Ovary (tissue), 9 donors: ENCODE measurements around the gene CLDND2. TPM values are rescaled to one million over a fixed set of nuclear protein-coding genes. Genes with fewer than 3 reads are reported as not detected.

ENCODE experiments used
- DNase-seq, 5 donors: peaks; one replicate each; pipeline ENCODE4 v3.0.0-alpha.2; 2019 to 2020
- H3K27ac ChIP-seq, 2 donors: fragments of 200-600 bp; one replicate each; pipeline versions ENCODE4 v1.5.1 to v1.8.0; 2019 to 2022
- H3K27me3 ChIP-seq: fragments of 200-600 bp; one replicate; pipeline ENCODE4 v1.8.0; 2022
- H3K36me3 ChIP-seq: fragments of 200-600 bp; sonication (generic); one replicate; pipeline ENCODE4 v1.5.1; 2019
- H3K4me1 ChIP-seq: one replicate; pipeline ENCODE4 v1.8.1; 2013; ENCODE audit warnings: mild to moderate bottlenecking, moderate library complexity; ENCODE audit not compliant: insufficient read depth
- H3K4me3 ChIP-seq: fragments of 200-600 bp; sonication (generic); one replicate; pipeline ENCODE4 v1.5.1; 2017
- H3K9me3 ChIP-seq, 2 donors: fragments of 200-600 bp in 1 of 2; sonication (generic) in 1 of 2; one replicate each; pipeline versions ENCODE4 v1.5.1 to v1.8.1; 2013 to 2019; ENCODE audit warnings: mild to moderate bottlenecking in 1 of 2, moderate library complexity in 1 of 2
- EP300 ChIP-seq: sonication (generic); formaldehyde crosslinking; IDR thresholded peaks from one replicate; pipeline ENCODE4 v1.6.1; 2017; ENCODE audit warnings: antibody characterized with exemption
- POLR2A ChIP-seq: fragments of 450-650 bp; IDR thresholded peaks from one replicate; pipeline ENCODE4 v1.6.1; 2017; ENCODE audit warnings: antibody characterized with exemption, mild to moderate bottlenecking, moderate library complexity
- WGBS, 3 donors: extraction: QIAGEN DNeasy Blood & Tissue Kit in 1 of 3; methylation state at CpG; one replicate each; pipeline versions ENCODE4 v1.1.5 to v1.1.7; 2013 to 2017; 5-methylcytosine and 5-hydroxymethylcytosine counted together
- intact Hi-C, 4 donors: fragments of 100-400 bp; cut with DNase I; formaldehyde crosslinking; loops; one replicate each; pipeline versions ENCODE4 v1.11.0 to v1.15.1; 2022 to 2023
- polyA plus RNA-seq, 2 donors: library from polyadenylated mRNA; stranded (reverse); fragments of 200-250 nt in 1 of 2; fragments of 350-450 nt in 1 of 2; fragmentation: Illumina TruSeq in 1 of 2; extraction: RNeasy Lipid Tissue Mini Kit (QIAGEN cat#74804) in 1 of 2; gene quantifications; one replicate each; pipeline ENCODE4 v1.2.3, GENCODE V29; 2013 to 2014
- total RNA-seq, 7 donors: library from RNA; depleted of rRNA in 2 of 7; stranded (reverse); fragments of >200 nt in 2 of 7; fragmentation: NEBNext Ultra II Directional in 3 of 7; extraction: Animal tissue kit (Norgen Biotek cat#: 25700) in 3 of 7; gene quantifications; one replicate each; pipeline versions ENCODE4 v1.1.0 to v1.2.4, GENCODE V29; 2016 to 2023
- TF ChIP-seq, protein P1 (sequence below), 3 donors: fragments of 450-650 bp in 2 of 3; fragments of 200-600 bp in 1 of 3; IDR thresholded peaks; one replicate each; pipeline versions ENCODE4 v1.5.1 to v1.8.0; 2016 to 2022; ENCODE audit warnings: antibody characterized with exemption in 3 of 3, mild to moderate bottlenecking in 1 of 3
- donor health status: DM: no; HTN: no; CAD: no; lungs with moderate emphysema.
- donor health status: DM: no; HTN: no; CAD: no.
- donor health status: Bipolar disorder and iron deficiency.
- donor health status: DM: yes; HTN: yes; CAD: no.
- donor health status: DM: no; HTN: no; CAD: no.
- donor health status: DM: yes; HTN: yes; CAD: no.

Gene CLDND2
- total and polyA plus RNA-seq, 9 donors = 0.59 to 1.9 (median 1.4) TPM; not detected in 4

DNA sequence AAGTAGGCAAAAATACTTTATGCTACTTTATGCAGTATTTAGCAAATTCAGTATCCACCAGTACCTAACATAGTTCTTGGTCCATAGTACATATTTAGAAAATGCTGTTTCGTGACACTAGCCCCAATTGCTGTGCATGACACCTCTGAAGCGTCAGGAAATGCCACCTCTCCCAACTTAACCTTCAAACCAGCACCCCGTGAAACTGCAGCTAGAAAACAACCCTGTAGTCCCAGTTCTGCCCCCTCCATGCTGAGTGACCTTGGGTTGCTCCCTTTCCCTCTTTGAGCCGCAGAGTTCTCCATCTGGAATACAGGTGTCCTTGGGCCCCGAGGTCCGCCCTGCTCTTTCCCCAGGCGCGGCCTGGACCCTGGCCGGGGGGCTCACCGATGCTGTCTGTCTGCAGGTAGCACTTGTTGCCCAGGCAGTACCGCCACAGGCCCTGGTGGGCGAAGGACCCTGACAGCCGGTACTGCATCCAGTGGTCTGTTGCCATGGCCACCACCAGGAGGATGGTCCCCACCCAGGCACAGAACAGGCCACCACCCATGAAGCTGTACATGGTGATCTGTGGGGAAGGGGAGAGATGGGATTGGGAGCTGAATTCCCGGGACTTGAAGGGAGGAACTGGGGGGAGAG is 18.2 kb upstream of the CLDND2 start:
- H3K4me3 ChIP-seq = no peak overlapping the region
- intact Hi-C loops = no loop called here
- H3K27ac ChIP-seq = no peak overlapping the region
- no peaks in the 10 kb centered on the region for H3K4me1 ChIP-seq
- TF ChIP-seq EP300 (no peak), POLR2A (no peak)
- TF ChIP-seq, protein P1, sequence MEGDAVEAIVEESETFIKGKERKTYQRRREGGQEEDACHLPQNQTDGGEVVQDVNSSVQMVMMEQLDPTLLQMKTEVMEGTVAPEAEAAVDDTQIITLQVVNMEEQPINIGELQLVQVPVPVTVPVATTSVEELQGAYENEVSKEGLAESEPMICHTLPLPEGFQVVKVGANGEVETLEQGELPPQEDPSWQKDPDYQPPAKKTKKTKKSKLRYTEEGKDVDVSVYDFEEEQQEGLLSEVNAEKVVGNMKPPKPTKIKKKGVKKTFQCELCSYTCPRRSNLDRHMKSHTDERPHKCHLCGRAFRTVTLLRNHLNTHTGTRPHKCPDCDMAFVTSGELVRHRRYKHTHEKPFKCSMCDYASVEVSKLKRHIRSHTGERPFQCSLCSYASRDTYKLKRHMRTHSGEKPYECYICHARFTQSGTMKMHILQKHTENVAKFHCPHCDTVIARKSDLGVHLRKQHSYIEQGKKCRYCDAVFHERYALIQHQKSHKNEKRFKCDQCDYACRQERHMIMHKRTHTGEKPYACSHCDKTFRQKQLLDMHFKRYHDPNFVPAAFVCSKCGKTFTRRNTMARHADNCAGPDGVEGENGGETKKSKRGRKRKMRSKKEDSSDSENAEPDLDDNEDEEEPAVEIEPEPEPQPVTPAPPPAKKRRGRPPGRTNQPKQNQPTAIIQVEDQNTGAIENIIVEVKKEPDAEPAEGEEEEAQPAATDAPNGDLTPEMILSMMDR (IDR thresholded peaks at IDR 0.05) = no peak
- H3K36me3 ChIP-seq = no peaks in the 10 kb centered on the region
- H3K9me3 ChIP-seq = no peaks in the 10 kb centered on the region
- 74 to 80% (median 78%) methylated on average over 14 of the region's 14 CpGs for WGBS, 3 donors
- DNase-seq = no peak
- H3K27me3 ChIP-seq = no peaks in the 10 kb centered on the region

GRCh38 chr19:51382004-51382403 is 13.2 kb upstream of the CLDND2 start:
- intact Hi-C loops = no loop called here
- Histone ChIP-seq H3K9me3 (no peaks in the 10 kb centered on the region), H3K36me3 (no peaks in the 10 kb centered on the region), H3K27ac (no peak overlapping the region), H3K4me1 (no peaks in the 10 kb centered on the region), H3K4me3 (no peak overlapping the region), H3K27me3 (no peaks in the 10 kb centered on the region)
- TF ChIP-seq, protein P1 (IDR thresholded peaks at IDR 0.05) = no peak
- TF ChIP-seq POLR2A (no peak), EP300 (no peak)
- WGBS, 3 donors = 92 to 94% (median 94%) methylated on average over 4 of the region's 4 CpGs
- DNase-seq = no peak

GRCh38 chr19:51380379-51380778 is 11.6 kb upstream of the CLDND2 start:
- intact Hi-C loops = no loop called here
- WGBS, 3 donors = 91 to 93% (median 91%) methylated on average over 9 of the region's 9 CpGs
- TF ChIP-seq, protein P1 (IDR thresholded peaks at IDR 0.05) = no peak
- TF ChIP-seq EP300 (no peak), POLR2A (no peak)

DNA sequence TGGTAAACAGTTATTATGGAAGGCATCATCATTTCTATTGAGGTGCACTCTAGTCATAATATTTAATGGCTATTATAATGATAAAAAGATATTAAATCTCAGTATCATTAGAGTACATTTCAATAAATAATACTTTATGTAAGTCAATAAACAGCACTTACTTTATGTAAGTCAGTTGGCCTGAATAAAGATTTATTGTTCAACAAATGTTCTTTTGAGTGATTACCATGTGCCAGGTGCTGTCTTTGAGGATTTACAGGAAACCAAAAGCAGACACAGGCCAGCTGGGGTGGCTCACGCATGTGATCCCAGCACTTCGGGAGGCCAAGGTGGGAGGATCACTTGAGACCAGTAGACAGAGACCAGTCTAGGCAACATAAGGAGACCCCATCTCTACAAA is 8.6 kb upstream of the CLDND2 start:
- H3K36me3 ChIP-seq = no peaks in the 10 kb centered on the region
- intact Hi-C loops = no loop called here
- no peak for DNase-seq
- no peaks in the 10 kb centered on the region for H3K4me1 ChIP-seq
- 67 to 90% (median 79%) methylated on average over 2 of the region's 2 CpGs for WGBS, 3 donors
- no peak for TF ChIP-seq EP300
- TF ChIP-seq, protein P1 (IDR thresholded peaks at IDR 0.05) = no peak
- TF ChIP-seq POLR2A = no peak
- H3K9me3 ChIP-seq = no peaks in the 10 kb centered on the region
- H3K27ac ChIP-seq = no peak overlapping the region
- no peak overlapping the region for H3K4me3 ChIP-seq
- H3K27me3 ChIP-seq = no peaks in the 10 kb centered on the region

More at GRCh38 chr19:51380379-51380778, 11.6 kb upstream of the CLDND2 start:
- no peak for DNase-seq
- Histone ChIP-seq H3K4me3 (no peak overlapping the region), H3K27ac (no peak overlapping the region), H3K4me1 (no peaks in the 10 kb centered on the region), H3K27me3 (no peaks in the 10 kb centered on the region), H3K36me3 (no peaks in the 10 kb centered on the region), H3K9me3 (no peaks in the 10 kb centered on the region)
